T follicular helper cell (primary cell): Measurements from ENCODE around the gene SLC7A10.
"Not testable (repeated sequence)": the region's sequence is repeated elsewhere in the genome, so short reads cannot be mapped to it uniquely, and the experiment has no call there.

Source experiments
- DNase-seq: peaks from one replicate; pipeline ENCODE4 v3.0.0-alpha.2; 2020; ENCODE audit warnings: low read depth

SLC7A10 gene

DNA sequence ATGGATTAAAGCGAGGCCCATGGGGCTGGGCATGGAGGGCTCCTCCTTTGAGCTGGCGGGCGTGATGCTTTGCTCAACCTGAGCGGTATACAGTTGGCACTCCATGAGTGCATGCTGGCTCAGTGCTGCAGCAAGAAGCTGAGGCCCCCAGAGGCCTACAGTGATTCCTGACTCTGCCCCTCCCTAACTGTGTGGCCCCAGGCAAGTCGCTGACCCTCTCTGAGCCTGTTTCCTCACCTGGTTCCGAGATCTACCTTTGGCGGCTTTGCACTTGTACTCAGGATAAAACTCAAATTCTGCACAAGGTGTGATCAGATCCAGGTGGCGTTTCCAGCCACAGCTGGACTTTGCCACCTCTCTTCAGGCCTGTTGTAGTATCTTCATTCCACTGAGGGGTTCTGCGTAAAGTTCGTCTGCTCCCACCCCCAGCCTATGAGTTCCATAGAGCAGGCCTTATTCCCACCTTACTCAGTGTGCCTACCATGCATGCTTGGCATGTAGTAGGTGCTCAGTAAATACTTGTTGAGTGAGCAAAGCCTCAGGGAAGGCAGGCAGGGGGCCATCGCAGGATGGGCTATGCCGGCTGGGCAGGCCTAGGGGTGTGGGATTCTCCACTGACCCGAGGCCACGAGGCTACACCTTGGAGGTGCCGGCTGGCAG, 23.6 kb downstream of the SLC7A10 start:
- no peak for DNase-seq

DNA sequence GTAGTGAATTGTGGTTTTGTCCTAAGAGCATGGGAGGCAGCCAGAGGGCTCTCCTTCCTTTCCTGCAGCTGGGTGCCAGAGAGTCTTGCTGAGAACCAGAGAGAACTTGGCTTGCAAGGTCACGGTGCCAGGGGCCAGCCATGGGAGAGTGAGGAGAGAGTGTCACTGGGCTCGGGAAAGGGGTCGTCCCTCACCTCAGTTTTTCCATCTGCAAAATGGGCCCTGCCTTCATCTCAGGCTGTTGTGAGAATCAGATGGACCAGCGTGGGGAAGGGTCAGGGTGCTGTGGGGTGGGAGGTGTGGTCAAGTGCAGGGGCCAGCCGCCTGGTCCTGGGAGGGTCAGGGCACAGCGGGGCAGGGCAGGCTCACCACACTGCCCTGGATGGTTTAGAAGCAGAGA, 24.2 kb downstream of the SLC7A10 start:
- DNase-seq, result no peak

GRCh38 chr19:33199441-33200265, 26.0 kb downstream of the SLC7A10 start:
- DNase-seq, result no peak

GRCh38 chr19:33198169-33198568, 27.5 kb downstream of the SLC7A10 start:
- DNase-seq, result no peak

GRCh38 chr19:33197591-33198000, 28.1 kb downstream of the SLC7A10 start:
- no peak for DNase-seq

DNA sequence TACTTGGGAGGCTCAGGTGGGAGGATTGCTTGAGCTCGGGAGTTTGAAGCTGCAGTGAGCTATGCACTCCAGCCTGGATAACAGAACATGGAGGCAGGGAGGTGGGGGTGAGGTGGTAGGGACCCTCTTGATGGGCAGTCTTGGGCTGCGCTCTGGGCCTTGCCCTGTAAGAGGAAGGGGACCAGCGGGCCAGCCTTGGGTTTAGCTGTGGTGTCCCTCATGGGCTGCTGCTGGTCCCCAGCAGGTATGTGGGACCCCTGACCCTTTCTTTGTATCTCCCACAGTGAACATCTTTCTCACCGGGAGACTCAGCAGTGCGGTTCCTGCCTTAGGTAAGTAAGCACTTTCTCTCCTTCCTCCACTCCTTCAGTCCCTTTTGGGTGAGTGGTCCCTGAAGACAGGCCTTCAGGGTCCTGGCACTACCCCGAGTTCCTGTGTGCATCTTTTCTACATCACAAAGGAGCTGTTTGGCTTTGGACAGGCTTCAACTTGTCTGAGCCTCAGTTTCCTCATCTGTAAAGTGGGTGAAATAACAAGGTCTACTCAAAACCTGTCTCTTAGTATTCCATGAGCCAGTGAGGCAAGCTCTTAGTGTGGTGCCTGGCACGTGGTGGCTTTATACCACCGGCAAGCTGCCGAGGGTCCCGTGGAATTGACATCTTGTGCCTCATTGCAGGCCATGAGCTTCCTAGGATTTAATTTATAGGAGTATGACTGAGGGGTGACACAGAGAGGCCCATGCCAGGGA, 29.0 kb downstream of the SLC7A10 start:
- no peak for DNase-seq

DNA sequence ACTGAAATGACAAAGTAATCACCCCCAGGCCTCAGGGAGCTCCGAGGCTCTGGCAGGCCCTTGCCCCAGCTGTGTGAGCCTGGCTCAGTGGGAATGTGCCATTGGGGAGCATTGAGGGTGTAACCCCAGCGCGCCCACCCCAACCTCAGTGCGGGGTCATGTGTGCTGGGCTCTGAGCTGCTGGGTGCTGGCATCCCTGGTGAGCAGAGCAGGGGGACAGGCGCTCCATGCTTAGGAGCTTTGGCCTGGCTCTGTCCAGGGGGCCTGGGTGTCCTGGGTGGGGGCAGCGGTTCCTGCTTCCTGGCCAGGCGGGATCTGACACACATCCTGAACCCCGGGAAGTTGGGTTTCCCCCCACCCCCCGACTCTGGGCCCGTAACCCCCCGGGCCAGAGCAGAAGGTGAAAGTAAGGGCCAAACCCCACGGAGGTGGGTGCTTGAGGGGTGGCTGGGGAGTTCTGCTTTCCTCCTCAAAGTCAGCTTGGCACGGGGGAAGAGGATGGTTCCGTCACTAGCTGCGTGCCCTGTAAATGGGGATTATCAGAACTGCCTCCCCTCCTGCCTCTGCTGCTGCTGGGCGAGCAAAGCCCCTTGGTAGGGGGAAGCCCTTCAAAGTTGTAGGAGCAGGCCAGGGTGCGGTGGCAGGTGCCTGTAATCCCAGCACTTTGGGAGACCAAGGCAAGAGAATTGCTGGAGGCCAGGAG, 29.9 kb downstream of the SLC7A10 start:
- DNase-seq, result no peak

DNA sequence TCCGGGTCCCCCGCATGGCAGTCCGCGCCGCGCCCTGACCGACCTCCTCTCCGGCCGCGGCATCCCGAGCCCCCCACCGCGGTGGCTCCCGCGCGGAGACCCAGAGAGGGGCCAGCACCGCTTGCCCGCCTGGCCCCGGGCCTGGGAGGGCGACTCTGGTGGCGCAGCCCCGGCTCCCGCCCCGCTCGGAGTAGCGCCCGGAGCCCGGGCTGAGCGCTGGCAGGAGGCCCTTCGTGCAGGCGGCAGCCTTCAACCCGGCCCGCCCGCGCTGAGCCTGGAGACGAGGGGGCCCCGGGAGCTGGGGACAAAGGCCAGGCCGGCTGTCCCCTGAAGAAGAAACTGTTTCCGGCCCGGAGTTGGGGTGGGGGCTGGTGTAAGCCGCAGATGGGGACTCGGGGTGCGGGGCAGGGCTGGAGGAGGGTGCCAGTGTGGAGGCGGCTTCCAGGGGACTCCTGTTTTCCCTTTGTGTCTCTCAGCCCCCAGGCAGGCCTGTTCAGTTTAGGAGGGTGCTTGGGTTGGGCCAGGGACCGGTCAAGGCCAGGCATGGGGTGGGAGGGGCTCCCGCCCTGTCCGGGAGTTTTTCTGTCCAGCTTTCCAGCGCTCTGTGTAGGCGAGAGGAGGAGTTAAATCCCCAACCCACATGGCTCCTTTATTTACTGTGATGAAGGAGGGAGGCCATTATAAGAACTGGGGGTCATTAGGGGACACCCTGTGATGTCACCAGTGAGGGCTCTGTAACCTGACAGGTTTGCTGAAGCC, 30.6 kb downstream of the SLC7A10 start:
- no peak for DNase-seq

DNA sequence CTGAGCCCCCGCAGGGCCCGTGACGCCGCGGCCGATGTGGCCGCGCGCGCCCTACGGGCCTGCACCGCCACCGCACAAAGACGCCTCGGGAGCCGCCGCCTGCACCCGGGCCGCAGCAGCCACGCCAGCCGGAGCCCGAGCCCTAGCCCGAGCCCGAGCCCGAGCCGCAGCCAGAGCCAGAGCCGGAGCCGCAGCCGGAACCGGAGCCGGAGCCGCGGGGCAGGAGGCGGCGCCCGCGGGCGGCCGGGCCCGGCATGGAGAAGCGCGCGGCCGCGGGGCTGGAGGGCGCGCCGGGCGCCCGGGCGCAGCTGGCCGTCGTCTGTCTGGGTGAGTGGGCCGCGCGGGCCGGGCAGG, 31.1 kb downstream of the SLC7A10 start:
- no peak for DNase-seq

DNA sequence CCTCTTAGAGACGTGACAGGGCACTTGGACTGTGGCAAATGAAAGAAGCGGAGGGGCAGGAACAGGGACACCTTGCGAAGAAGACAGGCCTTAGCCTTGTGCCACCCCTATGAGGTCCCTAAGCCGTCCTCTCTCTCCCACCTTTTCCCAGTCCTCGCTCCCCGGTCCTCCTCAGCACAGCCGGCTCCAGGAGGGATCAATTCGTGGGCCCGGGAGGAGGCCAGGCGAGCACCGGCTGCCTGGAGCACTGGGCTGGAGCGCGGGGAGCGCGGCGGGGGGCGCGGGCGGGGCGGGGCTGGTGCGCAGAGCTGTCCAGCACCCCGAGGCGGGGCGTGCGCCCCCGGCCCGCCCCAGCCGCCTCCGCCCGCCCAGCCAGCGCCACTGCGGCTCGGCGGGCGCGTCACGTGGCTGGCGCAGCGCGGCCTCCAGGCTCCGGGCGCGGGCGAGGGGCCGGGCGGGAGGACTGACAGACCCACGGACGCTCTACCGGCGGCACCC, 31.7 kb downstream of the SLC7A10 start, which contains the start of gene LRP3:
TSS of gene LRP3 (plus strand) at position 466 of the 498 bp plus-strand sequence. CDS start 456 bp downstream, outside the sequence.
- DNase-seq, result no peak

DNA sequence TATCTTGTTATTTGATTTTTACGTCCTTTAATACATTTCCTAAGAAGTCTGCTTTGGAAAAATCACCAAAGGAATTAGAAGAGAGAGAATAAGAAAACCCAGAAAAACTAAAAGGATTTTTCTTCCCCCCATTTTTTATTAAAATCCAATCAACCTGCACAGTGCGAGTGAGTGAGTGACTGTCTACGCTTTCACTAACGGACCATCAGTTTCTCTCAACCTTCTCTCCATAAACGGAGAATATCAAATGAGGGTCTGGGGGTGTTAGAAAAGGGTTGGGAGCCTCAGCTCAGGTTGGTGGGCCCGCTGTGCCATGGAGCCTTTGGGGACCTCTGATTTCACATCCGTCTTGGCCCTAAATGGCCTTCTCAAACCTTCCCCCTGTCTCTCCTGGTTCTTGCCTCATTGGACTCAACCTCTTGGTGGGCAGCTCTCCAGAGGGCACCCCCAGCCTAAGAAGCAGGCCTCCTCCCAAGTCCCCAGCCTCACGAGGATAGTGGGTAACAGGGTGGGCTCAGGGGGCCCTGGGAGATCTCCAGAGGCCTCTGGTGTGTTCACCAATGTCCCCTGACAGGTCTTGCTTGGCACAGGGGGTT, 32.3 kb downstream of the SLC7A10 start:
- DNase-seq, result no peak

GRCh38 chr19:33192010-33192409, 33.6 kb downstream of the SLC7A10 start:
- DNase-seq, result no peak

DNA sequence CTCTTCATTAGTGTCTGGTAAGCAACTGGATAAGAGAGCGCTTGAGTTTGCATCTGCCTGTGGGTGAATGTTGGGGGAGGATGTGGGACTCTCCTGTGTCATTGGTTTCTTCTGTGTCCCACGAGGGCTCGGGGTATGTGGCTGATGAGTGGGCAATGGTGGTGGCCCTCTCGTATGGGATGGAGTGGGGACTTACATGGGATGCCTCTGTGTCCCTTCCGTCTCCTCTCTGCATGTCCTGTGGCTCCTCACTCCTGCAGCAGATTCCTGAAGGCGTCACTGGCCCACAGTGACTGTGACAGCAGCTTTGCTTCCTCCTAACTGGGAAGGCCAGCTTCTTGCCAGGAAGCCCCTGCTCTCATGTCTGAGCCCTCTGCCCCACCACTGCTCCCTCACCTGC, 34.1 kb downstream of the SLC7A10 start:
- no peak for DNase-seq

GRCh38 chr19:33191092-33191491, 34.6 kb downstream of the SLC7A10 start:
- not testable (repeated sequence) for DNase-seq

GRCh38 chr19:33189453-33189852, 36.2 kb downstream of the SLC7A10 start:
- no peak for DNase-seq

GRCh38 chr19:33187183-33187540, 38.5 kb downstream of the SLC7A10 start:
- no peak for DNase-seq

- DNase-seq, result no peak
Observed at GRCh38 chr19:33186431-33187182, 39.0 kb downstream of the SLC7A10 start.

DNA sequence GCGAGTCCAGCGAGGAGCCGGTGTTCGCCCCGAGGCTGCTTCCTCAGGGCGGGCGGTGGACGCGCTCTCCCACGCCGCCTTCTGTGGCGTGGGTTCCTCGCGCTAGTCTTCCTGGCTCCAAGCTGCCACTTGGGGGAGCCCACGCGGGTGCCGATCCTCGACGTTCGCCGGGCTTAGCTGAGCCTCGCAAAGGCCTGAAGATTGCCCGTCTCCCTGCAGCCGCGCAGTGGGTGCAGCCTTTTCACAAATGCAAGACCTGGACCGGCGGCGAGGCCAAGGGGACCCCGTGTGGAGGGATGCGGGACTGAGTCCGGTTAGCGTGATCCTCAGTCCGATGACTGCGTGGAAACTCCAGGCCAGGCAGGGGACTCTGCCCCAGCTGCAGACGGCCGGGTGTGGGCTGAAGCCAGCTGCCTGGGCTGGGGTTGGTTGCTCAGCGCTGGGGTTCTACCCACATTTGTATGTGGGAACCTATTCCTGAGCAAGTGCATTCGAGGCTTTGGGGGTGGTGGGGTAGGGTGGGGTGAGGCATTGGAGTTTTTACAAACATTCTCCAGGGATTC, 48.2 kb downstream of the SLC7A10 start:
- peak; percentile 74 for DNase-seq

- DNase-seq, result peak; percentile 89
Observed at GRCh38 chr19:33176670-33177416, 48.8 kb downstream of the SLC7A10 start.
